8988T (cell line): ENCODE measurements around the gene RER1.

Experiments
- DNase-seq: peaks from one replicate; pipeline ENCODE4 v3.0.0; 2011

Gene RER1

GRCh38 chr1:2354511-2355372, 36.9 kb upstream of the RER1 start:
- no peak for DNase-seq

- no peak for DNase-seq
These were observed 36.0 kb upstream of the RER1 start for GRCh38 chr1:2355373-2356261.

GRCh38 chr1:2356401-2356800, 35.2 kb upstream of the RER1 start:
- no peak for DNase-seq

GRCh38 chr1:2356911-2357845, 34.5 kb upstream of the RER1 start:
- DNase-seq = no peak

- DNase-seq = no peak
These were observed 33.6 kb upstream of the RER1 start for GRCh38 chr1:2358072-2358471.

- no peak for DNase-seq
These were observed 32.7 kb upstream of the RER1 start for GRCh38 chr1:2358651-2359640.

GRCh38 chr1:2360588-2361364, 30.9 kb upstream of the RER1 start:
- no peak for DNase-seq

GRCh38 chr1:2363847-2364513, 27.7 kb upstream of the RER1 start:
- no peak for DNase-seq

GRCh38 chr1:2368053-2368744, 23.4 kb upstream of the RER1 start:
- DNase-seq = no peak

- DNase-seq = no peak
These were observed 18.8 kb upstream of the RER1 start for GRCh38 chr1:2372551-2373490.

- DNase-seq = no peak
These were observed 17.9 kb upstream of the RER1 start for GRCh38 chr1:2373551-2374251.

GRCh38 chr1:2374252-2375155, 17.1 kb upstream of the RER1 start:
- DNase-seq = no peak

GRCh38 chr1:2375246-2375922, 16.3 kb upstream of the RER1 start:
- no peak for DNase-seq

GRCh38 chr1:2375923-2376260, 15.7 kb upstream of the RER1 start:
- no peak for DNase-seq

- no peak for DNase-seq
These were observed 15.3 kb upstream of the RER1 start for GRCh38 chr1:2376261-2376741.
